ENCODE data around the gene STXBP6. TPM values are rescaled to one million over a fixed set of nuclear protein-coding genes. Genes with fewer than 3 reads are reported as not detected.

STXBP6 gene
- total and polyA plus RNA-seq, 12 donors = 0.06 to 3.7 (median 0.68) TPM

DNA sequence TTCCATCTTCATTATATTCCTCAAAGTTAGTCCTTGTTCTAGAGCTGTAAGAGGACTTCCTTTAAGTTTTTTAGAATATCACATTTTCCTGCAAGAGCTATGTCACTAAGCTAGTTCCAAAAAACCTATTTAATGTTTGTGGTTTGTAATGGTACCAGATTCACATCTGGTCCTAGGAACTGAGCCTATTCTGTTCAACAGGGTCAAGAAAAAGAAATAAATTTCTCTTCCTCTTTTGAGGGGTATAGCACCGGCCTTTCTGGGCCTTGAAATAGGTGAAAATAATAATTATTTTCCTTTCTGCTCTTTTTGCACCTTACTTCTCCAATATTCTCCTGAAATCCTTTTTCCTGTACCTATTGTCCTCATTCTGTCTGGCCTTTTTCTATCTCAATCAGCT, 3.6 kb upstream of the STXBP6 start:
- H3K36me3 ChIP-seq (replicated peaks in 1 of 2) = no peaks in the 10 kb centered on the region
- TF ChIP-seq POLR2A (IDR thresholded peaks at IDR 0.05) (no peak), CTCF (IDR thresholded peaks at IDR 0.05) (no peak)
- peaks cover 34% of the 10 kb centered on the region for H3K27me3 ChIP-seq
- no peak for DNase-seq
- peaks cover 8 to 11% of the 10 kb centered on the region in 2 donors for H3K4me1 ChIP-seq (replicated peaks in 1 of 2)
- H3K4me3 ChIP-seq = no peak overlapping the region
- H3K9me3 ChIP-seq (replicated peaks in 1 of 3) = no peaks in the 10 kb centered on the region
- H3K27ac ChIP-seq = no peak overlapping the region
- intact Hi-C loops (cut with DNase I) = no loop called here
- 65 to 92% (median 79%) methylated on average over 1 of the region's 1 CpG for WGBS, 4 donors

GRCh38 chr14:25052921-25053320, 3.0 kb upstream of the STXBP6 start:
- H3K4me1 ChIP-seq (replicated peaks in 1 of 2) = peaks cover 8 to 11% of the 10 kb centered on the region in 2 donors
- 57 to 82% (median 74%) methylated on average over 4 of the region's 4 CpGs for WGBS, 4 donors
- intact Hi-C loops (cut with DNase I) = no loop called here
- no peaks in the 10 kb centered on the region for H3K36me3 ChIP-seq (replicated peaks in 1 of 2)
- no peak for TF ChIP-seq POLR2A (IDR thresholded peaks at IDR 0.05)
- TF ChIP-seq CTCF (IDR thresholded peaks at IDR 0.05) = no peak
- peaks cover 34% of the 10 kb centered on the region for H3K27me3 ChIP-seq
- H3K9me3 ChIP-seq (replicated peaks in 1 of 3) = no peaks in the 10 kb centered on the region
- H3K27ac ChIP-seq = no peak overlapping the region
- no peak for DNase-seq
- H3K4me3 ChIP-seq = no peak overlapping the region

GRCh38 chr14:25052385-25052784, 2.4 kb upstream of the STXBP6 start:
- no peaks in the 10 kb centered on the region for H3K36me3 ChIP-seq (replicated peaks in 1 of 2)
- intact Hi-C loops (cut with DNase I) = no loop called here
- 35 to 50% (median 37%) methylated on average over 2 of the region's 2 CpGs for WGBS, 4 donors

More at GRCh38 chr14:25052385-25052784, 2.4 kb upstream of the STXBP6 start:
- Histone ChIP-seq H3K9me3 (replicated peaks in 1 of 3) (no peaks in the 10 kb centered on the region), H3K27me3 (peaks cover 34% of the 10 kb centered on the region), H3K27ac (no peak overlapping the region), H3K4me3 (no peak overlapping the region), H3K4me1 (replicated peaks in 1 of 2) (peaks cover 8 to 11% of the 10 kb centered on the region in 2 donors)
- DNase-seq = no peak
- TF ChIP-seq CTCF (IDR thresholded peaks at IDR 0.05) (no peak), POLR2A (IDR thresholded peaks at IDR 0.05) (no peak)
